Left lung (tissue), 10 donors: Measurements from ENCODE around the gene MPZ. TPM values are rescaled to one million over a fixed set of nuclear protein-coding genes. Genes with fewer than 3 reads are reported as not detected.

Experiments used
- ATAC-seq: fragments of 200-7000 bp; cut with Tn5 transposase; one replicate; pipeline ENCODE4 v1.9.1; 2020; ENCODE audit warnings: moderate library complexity
- DNase-seq, 4 donors: peaks; one replicate each; pipeline ENCODE4 v3.0.0-alpha.2; 2013 to 2020
- H3K27ac ChIP-seq, 2 donors: fragments of 200-600 bp; sonication (generic) in 1 of 2; one replicate each; pipeline versions ENCODE4 v1.5.0 to v1.8.0; 2020 to 2021
- H3K27me3 ChIP-seq, 2 donors: fragments of 200-600 bp; sonication (generic) in 1 of 2; one replicate each; pipeline versions ENCODE4 v1.5.0 to v1.8.0; 2020 to 2021
- H3K36me3 ChIP-seq, 2 donors: fragments of 200-600 bp; sonication (generic) in 1 of 2; one replicate each; pipeline versions ENCODE4 v1.5.0 to v1.8.0; 2020 to 2021
- H3K4me1 ChIP-seq, 2 donors: fragments of 200-600 bp; one replicate each; pipeline ENCODE4 v1.8.0; 2021
- H3K4me3 ChIP-seq, 2 donors: fragments of 200-600 bp; sonication (generic) in 1 of 2; one replicate each; pipeline versions ENCODE4 v1.5.0 to v1.8.0; 2020 to 2021; ENCODE audit warnings: mild to moderate bottlenecking in 1 of 2
- H3K9me3 ChIP-seq, 2 donors: fragments of 200-600 bp; sonication (generic) in 1 of 2; one replicate each; pipeline versions ENCODE4 v1.5.0 to v1.8.0; 2020 to 2021
- intact Hi-C, 2 donors: fragments of 100-400 bp; cut with DNase I; formaldehyde crosslinking; loops; one replicate each; pipeline versions ENCODE4 v1.11.2 to v1.14.2; 2022
- polyA plus RNA-seq, 6 donors: library from polyadenylated mRNA; unstranded; fragments of 120-200 nt; gene quantifications; one replicate each; pipeline ENCODE4 v1.2.1, GENCODE V29; 2013; ENCODE audit not compliant: insufficient read length in 6 of 6
- total RNA-seq, 2 donors: library from RNA; stranded (reverse); fragmentation: NEBNext Ultra II Directional; extraction: Animal tissue kit (Norgen Biotek cat#: 25700); gene quantifications; one replicate each; pipeline ENCODE4 v1.2.1, GENCODE V29; 2021
- TF ChIP-seq, protein P1 (sequence below), 2 donors: fragments of 200-600 bp; sonication (generic) in 1 of 2; IDR thresholded peaks; one replicate each; pipeline versions ENCODE4 v1.5.0 to v1.8.0; 2021; ENCODE audit warnings: antibody characterized with exemption in 2 of 2
- donor health status: DM: no; HTN: yes; CAD: no.
- donor health status: DM: no; HTN: no; CAD: no.

The MPZ gene
- total and polyA plus RNA-seq, 8 donors, result 2.0 to 5.5 (median 2.7) TPM

- no peaks in the 10 kb centered on the region for H3K36me3 ChIP-seq
- H3K9me3 ChIP-seq, result no peaks in the 10 kb centered on the region
- TF ChIP-seq, protein P1, sequence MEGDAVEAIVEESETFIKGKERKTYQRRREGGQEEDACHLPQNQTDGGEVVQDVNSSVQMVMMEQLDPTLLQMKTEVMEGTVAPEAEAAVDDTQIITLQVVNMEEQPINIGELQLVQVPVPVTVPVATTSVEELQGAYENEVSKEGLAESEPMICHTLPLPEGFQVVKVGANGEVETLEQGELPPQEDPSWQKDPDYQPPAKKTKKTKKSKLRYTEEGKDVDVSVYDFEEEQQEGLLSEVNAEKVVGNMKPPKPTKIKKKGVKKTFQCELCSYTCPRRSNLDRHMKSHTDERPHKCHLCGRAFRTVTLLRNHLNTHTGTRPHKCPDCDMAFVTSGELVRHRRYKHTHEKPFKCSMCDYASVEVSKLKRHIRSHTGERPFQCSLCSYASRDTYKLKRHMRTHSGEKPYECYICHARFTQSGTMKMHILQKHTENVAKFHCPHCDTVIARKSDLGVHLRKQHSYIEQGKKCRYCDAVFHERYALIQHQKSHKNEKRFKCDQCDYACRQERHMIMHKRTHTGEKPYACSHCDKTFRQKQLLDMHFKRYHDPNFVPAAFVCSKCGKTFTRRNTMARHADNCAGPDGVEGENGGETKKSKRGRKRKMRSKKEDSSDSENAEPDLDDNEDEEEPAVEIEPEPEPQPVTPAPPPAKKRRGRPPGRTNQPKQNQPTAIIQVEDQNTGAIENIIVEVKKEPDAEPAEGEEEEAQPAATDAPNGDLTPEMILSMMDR (IDR thresholded peaks at IDR 0.05), result no peak
- no peaks in the 10 kb centered on the region for H3K27me3 ChIP-seq
- intact Hi-C loops, result no loop called here
- DNase-seq (no peak), ATAC-seq (no peak)
- H3K4me1 ChIP-seq, result peaks cover 0 to 39% of the 10 kb centered on the region in 2 donors
- no peak overlapping the region for H3K4me3 ChIP-seq
- H3K27ac ChIP-seq, result peak overlapping the region in 1 of 2 donors; percentile 90
Measured at GRCh38 chr1:161307892-161308638, 1.7 kb downstream of the MPZ start.

DNA sequence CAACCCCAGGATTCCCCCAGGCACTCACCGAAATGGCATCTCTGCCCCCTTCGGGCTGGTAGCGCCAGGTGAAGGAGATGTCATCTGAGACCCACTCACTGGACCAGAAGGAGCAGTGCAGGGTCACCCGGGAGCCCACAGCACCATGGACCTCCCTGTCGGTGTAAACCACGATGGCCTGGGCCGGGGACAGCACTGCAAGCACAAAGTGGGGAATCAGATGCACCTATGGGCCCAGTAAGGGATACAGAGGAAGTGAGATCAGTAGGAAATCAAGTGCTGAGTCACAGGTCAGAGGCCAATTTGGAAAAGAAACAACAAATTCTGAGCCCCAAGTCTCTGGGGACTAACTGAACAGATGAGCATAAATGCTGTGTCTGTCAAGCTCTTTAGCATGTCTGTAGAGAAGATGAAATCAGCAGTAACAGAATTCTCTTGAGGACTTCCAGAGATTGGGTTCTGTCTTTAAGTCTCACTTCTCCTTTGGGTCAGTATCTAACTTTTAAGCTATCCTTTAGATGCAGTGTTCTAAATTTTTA lies 2.5 kb downstream of the MPZ start:
- Histone ChIP-seq H3K27me3 (no peaks in the 10 kb centered on the region), H3K4me1 (peaks cover 0 to 45% of the 10 kb centered on the region in 2 donors), H3K9me3 (no peaks in the 10 kb centered on the region), H3K27ac (peak overlapping the region in 1 of 2 donors; percentile 90), H3K36me3 (no peaks in the 10 kb centered on the region), H3K4me3 (no peak overlapping the region)
- DNase-seq (peak in 1 of 4 donors; percentile 78), ATAC-seq (no peak)
- intact Hi-C loops, result no loop called here
- TF ChIP-seq, protein P1 (IDR thresholded peaks at IDR 0.05), result no peak

DNA sequence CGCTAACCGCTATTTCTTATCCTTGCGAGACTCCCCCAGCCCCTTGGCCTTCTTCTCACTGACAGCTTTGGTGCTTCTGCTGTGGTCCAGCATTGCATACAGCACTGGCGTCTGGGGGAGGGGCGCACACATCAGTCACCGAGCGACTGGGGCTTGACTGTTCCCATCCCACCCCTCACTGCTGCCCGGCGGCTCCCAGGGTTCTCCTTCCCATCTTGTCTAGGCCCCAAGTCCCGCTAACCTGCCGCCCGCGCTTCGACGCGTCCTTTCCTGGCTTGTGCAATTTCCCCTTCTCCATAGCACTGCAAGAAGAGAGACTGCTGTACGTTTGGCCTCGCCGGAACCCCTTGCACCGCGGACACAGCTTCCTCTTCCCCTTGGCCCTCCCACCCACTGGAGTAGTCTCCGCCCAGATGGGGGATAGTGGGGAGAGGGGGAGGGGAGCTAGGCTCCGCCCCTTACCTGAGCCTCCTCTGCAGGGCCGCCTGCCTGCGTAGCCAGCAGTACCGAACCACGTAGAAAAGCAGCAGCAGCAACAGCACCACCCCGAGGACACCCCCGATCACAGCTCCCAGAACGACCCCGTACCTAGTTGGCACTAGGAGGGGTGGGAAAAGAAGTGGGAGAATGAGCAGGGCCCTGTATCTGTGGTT lies 3.8 kb downstream of the MPZ start:
- no peaks in the 10 kb centered on the region for H3K36me3 ChIP-seq
- no peaks in the 10 kb centered on the region for H3K9me3 ChIP-seq
- H3K4me3 ChIP-seq, result peak overlapping the region; percentile 68 to 74
- intact Hi-C loops, result no loop called here
- no peaks in the 10 kb centered on the region for H3K27me3 ChIP-seq
- peak overlapping the region; percentile 56 to 90 for H3K27ac ChIP-seq
- ATAC-seq, result peak; percentile 99
- TF ChIP-seq, protein P1 (IDR thresholded peaks at IDR 0.05), result no peak
- DNase-seq, result peak; percentile 52 to 96 (median 89)
- H3K4me1 ChIP-seq, result peaks cover 0 to 45% of the 10 kb centered on the region in 2 donors

DNA sequence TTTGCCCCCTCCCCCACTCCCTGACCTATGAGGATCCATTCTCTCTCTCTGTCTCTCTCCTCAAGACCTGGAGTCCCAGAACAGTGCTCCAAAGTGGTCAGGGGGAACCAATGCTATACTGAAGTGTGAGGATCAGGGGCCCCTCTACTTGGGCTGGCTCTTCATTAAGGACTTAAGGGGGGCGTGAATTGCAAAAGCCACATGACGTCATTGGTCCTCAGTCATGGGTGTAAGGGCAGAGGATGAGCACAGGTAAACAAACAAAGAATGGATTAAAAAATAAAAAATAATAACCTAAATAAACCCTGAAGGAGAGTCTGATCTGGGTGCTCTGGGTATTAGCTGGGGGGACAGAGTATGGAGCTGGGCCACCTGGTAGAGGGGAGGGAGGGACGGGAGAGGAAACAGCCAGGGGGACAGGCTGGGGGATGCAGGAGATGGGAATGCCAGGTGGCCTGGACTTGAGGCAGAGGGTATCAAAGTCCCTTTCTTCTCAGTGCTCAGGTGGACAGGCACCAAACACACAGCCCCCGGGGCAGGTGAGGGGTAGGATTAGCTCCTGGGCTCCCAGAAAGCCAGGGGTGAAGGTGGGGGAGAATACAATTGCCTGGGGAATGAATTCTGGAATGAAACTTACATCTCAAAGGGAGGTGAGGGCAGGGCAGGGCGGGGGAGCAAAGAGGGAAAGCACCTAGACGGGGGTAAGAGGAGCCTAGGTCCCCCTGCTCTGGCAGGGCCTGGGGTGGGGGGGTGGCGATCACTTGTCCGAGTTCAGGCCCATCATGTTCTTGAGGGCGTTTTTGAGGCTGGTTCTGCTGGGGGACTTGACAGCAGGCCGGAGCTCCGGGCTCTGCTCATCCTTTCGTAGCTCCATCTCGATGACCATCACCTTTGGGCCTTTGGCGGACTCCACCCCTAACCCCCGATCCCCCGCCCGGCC lies 4.6 kb downstream of the MPZ start:
- peaks cover 0 to 45% of the 10 kb centered on the region in 2 donors for H3K4me1 ChIP-seq
- peak overlapping the region; percentile 68 to 74 for H3K4me3 ChIP-seq
- TF ChIP-seq, protein P1 (IDR thresholded peaks at IDR 0.05), result no peak
- DNase-seq (peak in 2 of 4 donors; percentile 37 to 77), ATAC-seq (peak; percentile 13)
- H3K27me3 ChIP-seq, result no peaks in the 10 kb centered on the region
- H3K27ac ChIP-seq, result peak overlapping the region; percentile 56 to 90
- no peaks in the 10 kb centered on the region for H3K36me3 ChIP-seq
- H3K9me3 ChIP-seq, result no peaks in the 10 kb centered on the region
- intact Hi-C loops, result no loop called here
